Stimulated activated naive CD8-positive, alpha-beta T cell treated with anti-CD3 and anti-CD28 coated beads, Interleukin-15, Interleukin-2, amounts not matched to agents 100 ng/mL and 50 ng/mL, for 24 hours (primary cell): ENCODE measurements around the gene GRIFIN.

Source experiments
- H3K27ac Mint-ChIP-seq: one replicate; pipeline ENCODE4 v1.8.0; 2021; ENCODE audit warnings: mild to moderate bottlenecking, mixed read lengths
- H3K27me3 Mint-ChIP-seq: one replicate; pipeline ENCODE4 v1.8.0; 2021; ENCODE audit warnings: mixed read lengths
- H3K36me3 Mint-ChIP-seq: one replicate; pipeline ENCODE4 v1.8.0; 2021; ENCODE audit warnings: low read depth, mixed read lengths
- H3K4me1 Mint-ChIP-seq: one replicate; pipeline ENCODE4 v1.8.0; 2021; ENCODE audit warnings: low read depth, mixed read lengths
- H3K4me3 Mint-ChIP-seq: one replicate; pipeline ENCODE4 v1.8.0; 2021; ENCODE audit warnings: mild to moderate bottlenecking, mixed read lengths
- H3K9me3 Mint-ChIP-seq: one replicate; pipeline ENCODE4 v1.8.0; 2021; ENCODE audit warnings: mixed read lengths

Gene GRIFIN

GRCh38 chr7:2496375-2496774, 20.2 kb upstream of the GRIFIN start:
- Mint-ChIP-seq H3K4me1 (no peaks in the 10 kb centered on the region), H3K9me3 (peaks cover 8% of the 10 kb centered on the region), H3K27me3 (no peaks in the 10 kb centered on the region), H3K4me3 (no peak overlapping the region), H3K27ac (no peak overlapping the region), H3K36me3 (no peaks in the 10 kb centered on the region)

- no peak overlapping the region for H3K27ac Mint-ChIP-seq
- H3K27me3 Mint-ChIP-seq: no peaks in the 10 kb centered on the region
- H3K36me3 Mint-ChIP-seq: no peaks in the 10 kb centered on the region
- H3K4me1 Mint-ChIP-seq: no peaks in the 10 kb centered on the region
- H3K4me3 Mint-ChIP-seq: no peak overlapping the region
- H3K9me3 Mint-ChIP-seq: peaks cover 8% of the 10 kb centered on the region
Measured at GRCh38 chr7:2495418-2496299, 19.5 kb upstream of the GRIFIN start.

GRCh38 chr7:2494191-2495130, 18.3 kb upstream of the GRIFIN start:
- Mint-ChIP-seq H3K4me1 (no peaks in the 10 kb centered on the region), H3K9me3 (peaks cover 8% of the 10 kb centered on the region), H3K27ac (no peak overlapping the region), H3K4me3 (no peak overlapping the region), H3K36me3 (no peaks in the 10 kb centered on the region), H3K27me3 (no peaks in the 10 kb centered on the region)

- Mint-ChIP-seq H3K9me3 (peaks cover 8% of the 10 kb centered on the region), H3K36me3 (no peaks in the 10 kb centered on the region), H3K4me3 (no peak overlapping the region), H3K4me1 (no peaks in the 10 kb centered on the region), H3K27me3 (no peaks in the 10 kb centered on the region), H3K27ac (no peak overlapping the region)
Measured at GRCh38 chr7:2493205-2494164, 17.3 kb upstream of the GRIFIN start.

- H3K4me3 Mint-ChIP-seq: no peak overlapping the region
- H3K27ac Mint-ChIP-seq: no peak overlapping the region
- H3K4me1 Mint-ChIP-seq: no peaks in the 10 kb centered on the region
- H3K9me3 Mint-ChIP-seq: peaks cover 8% of the 10 kb centered on the region
- no peaks in the 10 kb centered on the region for H3K27me3 Mint-ChIP-seq
- H3K36me3 Mint-ChIP-seq: no peaks in the 10 kb centered on the region
Measured at GRCh38 chr7:2492038-2492437, 15.8 kb upstream of the GRIFIN start.

- no peak overlapping the region for H3K4me3 Mint-ChIP-seq
- H3K4me1 Mint-ChIP-seq: no peaks in the 10 kb centered on the region
- H3K9me3 Mint-ChIP-seq: peaks cover 8% of the 10 kb centered on the region
- H3K36me3 Mint-ChIP-seq: no peaks in the 10 kb centered on the region
- H3K27ac Mint-ChIP-seq: no peak overlapping the region
- H3K27me3 Mint-ChIP-seq: no peaks in the 10 kb centered on the region
Measured at GRCh38 chr7:2490181-2490651, 14.0 kb upstream of the GRIFIN start.

GRCh38 chr7:2488681-2489080, 12.5 kb upstream of the GRIFIN start:
- Mint-ChIP-seq H3K4me1 (no peaks in the 10 kb centered on the region), H3K36me3 (no peaks in the 10 kb centered on the region), H3K27me3 (no peaks in the 10 kb centered on the region), H3K9me3 (peaks cover 8% of the 10 kb centered on the region), H3K27ac (no peak overlapping the region), H3K4me3 (no peak overlapping the region)

- H3K4me3 Mint-ChIP-seq: no peak overlapping the region
- peaks cover 8% of the 10 kb centered on the region for H3K9me3 Mint-ChIP-seq
- no peaks in the 10 kb centered on the region for H3K27me3 Mint-ChIP-seq
- H3K4me1 Mint-ChIP-seq: no peaks in the 10 kb centered on the region
- no peaks in the 10 kb centered on the region for H3K36me3 Mint-ChIP-seq
- H3K27ac Mint-ChIP-seq: no peak overlapping the region
Measured at GRCh38 chr7:2488272-2488645, 12.1 kb upstream of the GRIFIN start.

- H3K4me3 Mint-ChIP-seq: no peak overlapping the region
- H3K9me3 Mint-ChIP-seq: peaks cover 8% of the 10 kb centered on the region
- H3K27ac Mint-ChIP-seq: no peak overlapping the region
- H3K27me3 Mint-ChIP-seq: no peaks in the 10 kb centered on the region
- no peaks in the 10 kb centered on the region for H3K4me1 Mint-ChIP-seq
- H3K36me3 Mint-ChIP-seq: no peaks in the 10 kb centered on the region
Measured at GRCh38 chr7:2487586-2488271, 11.5 kb upstream of the GRIFIN start.

- Mint-ChIP-seq H3K27ac (no peak overlapping the region), H3K36me3 (no peaks in the 10 kb centered on the region), H3K27me3 (no peaks in the 10 kb centered on the region), H3K4me1 (no peaks in the 10 kb centered on the region), H3K4me3 (no peak overlapping the region), H3K9me3 (no peaks in the 10 kb centered on the region)
Measured at GRCh38 chr7:2484868-2485267, 8.7 kb upstream of the GRIFIN start.

GRCh38 chr7:2483494-2483893, 7.3 kb upstream of the GRIFIN start:
- no peaks in the 10 kb centered on the region for H3K36me3 Mint-ChIP-seq
- no peak overlapping the region for H3K27ac Mint-ChIP-seq
- no peak overlapping the region for H3K4me3 Mint-ChIP-seq
- no peaks in the 10 kb centered on the region for H3K9me3 Mint-ChIP-seq
- no peaks in the 10 kb centered on the region for H3K27me3 Mint-ChIP-seq
- no peaks in the 10 kb centered on the region for H3K4me1 Mint-ChIP-seq

- no peak overlapping the region for H3K4me3 Mint-ChIP-seq
- H3K27me3 Mint-ChIP-seq: no peaks in the 10 kb centered on the region
- H3K27ac Mint-ChIP-seq: no peak overlapping the region
- no peaks in the 10 kb centered on the region for H3K9me3 Mint-ChIP-seq
- no peaks in the 10 kb centered on the region for H3K36me3 Mint-ChIP-seq
- no peaks in the 10 kb centered on the region for H3K4me1 Mint-ChIP-seq
Measured at GRCh38 chr7:2482725-2483451, 6.7 kb upstream of the GRIFIN start.

- Mint-ChIP-seq H3K36me3 (no peaks in the 10 kb centered on the region), H3K4me3 (no peak overlapping the region), H3K27me3 (no peaks in the 10 kb centered on the region), H3K27ac (no peak overlapping the region), H3K9me3 (no peaks in the 10 kb centered on the region), H3K4me1 (no peaks in the 10 kb centered on the region)
Measured at GRCh38 chr7:2481195-2481594, 5.0 kb upstream of the GRIFIN start.
